ENCODE results near the gene PLCZ1. TPM values are rescaled to one million over a fixed set of nuclear protein-coding genes. Genes with fewer than 3 reads are reported as not detected.

Gene PLCZ1
- total RNA-seq, 2 donors from 2014 or later = not detected

- Histone ChIP-seq H3K27ac (ENCODE audit: low read depth, low read length) (no peak overlapping the region), H3K4me3 (ENCODE audit: low read length) (no peak overlapping the region), H3K9ac (ENCODE audit: extremely low read depth, low read length, poor library complexity, severe bottlenecking) (no peak overlapping the region), H3K4me1 (ENCODE audit: control insufficient read depth, insufficient read depth, low read length) (peaks cover 4% of the 10 kb centered on the region), H3K9me3 (ENCODE audit: control insufficient read depth, low read length) (peaks cover 8% of the 10 kb centered on the region), H3K36me3 (ENCODE audit: control insufficient read depth, insufficient read depth, low read length) (no peaks in the 10 kb centered on the region), H3K27me3 (ENCODE audit: control insufficient read depth, insufficient read depth, low read length, poor library complexity, severe bottlenecking) (no peaks in the 10 kb centered on the region)
- Mint-ChIP-seq H3K36me3 (ENCODE audit: low read depth) (no peaks in the 10 kb centered on the region), H3K27me3 (ENCODE audit: insufficient read depth) (no peaks in the 10 kb centered on the region), H3K27ac (no peak overlapping the region), H3K9me3 (peaks cover 3% of the 10 kb centered on the region), H3K4me3 (no peak overlapping the region), H3K4me1 (peaks cover 7% of the 10 kb centered on the region)
- DNase-seq = no peak
- no peak for TF ChIP-seq CTCF (conservative IDR thresholded peaks at IDR 0.05)
Observed at GRCh38 chr12:18676141-18676540, 61.7 kb downstream of the PLCZ1 start.

- Histone ChIP-seq H3K36me3 (ENCODE audit: control insufficient read depth, insufficient read depth, low read length) (no peaks in the 10 kb centered on the region), H3K9me3 (ENCODE audit: control insufficient read depth, low read length) (peaks cover 34% of the 10 kb centered on the region), H3K9ac (ENCODE audit: extremely low read depth, low read length, poor library complexity, severe bottlenecking) (no peak overlapping the region), H3K4me1 (ENCODE audit: control insufficient read depth, insufficient read depth, low read length) (peaks cover 3% of the 10 kb centered on the region), H3K27me3 (ENCODE audit: control insufficient read depth, insufficient read depth, low read length, poor library complexity, severe bottlenecking) (no peaks in the 10 kb centered on the region), H3K4me3 (ENCODE audit: low read length) (no peak overlapping the region), H3K27ac (ENCODE audit: low read depth, low read length) (no peak overlapping the region)
- H3K9me3 Mint-ChIP-seq = peaks cover 20% of the 10 kb centered on the region
- H3K4me1 Mint-ChIP-seq = peaks cover 52% of the 10 kb centered on the region
- H3K27me3 Mint-ChIP-seq (ENCODE audit: insufficient read depth) = no peaks in the 10 kb centered on the region
- H3K4me3 Mint-ChIP-seq = no peak overlapping the region
- no peak for DNase-seq
- H3K27ac Mint-ChIP-seq = peak overlapping the region; percentile 9
- no peak for TF ChIP-seq CTCF (conservative IDR thresholded peaks at IDR 0.05)
- H3K36me3 Mint-ChIP-seq (ENCODE audit: low read depth) = peaks cover 6% of the 10 kb centered on the region
Observed at GRCh38 chr12:18658829-18659228, 79.0 kb downstream of the PLCZ1 start.

- peaks cover 57% of the 10 kb centered on the region for H3K4me1 Mint-ChIP-seq
- H3K36me3 Mint-ChIP-seq (ENCODE audit: low read depth) = peaks cover 6% of the 10 kb centered on the region
- no peaks in the 10 kb centered on the region for H3K27me3 Mint-ChIP-seq (ENCODE audit: insufficient read depth)
- Histone ChIP-seq H3K27ac (ENCODE audit: low read depth, low read length) (no peak overlapping the region), H3K9me3 (ENCODE audit: control insufficient read depth, low read length) (peaks cover 34% of the 10 kb centered on the region), H3K4me3 (ENCODE audit: low read length) (peak overlapping the region; percentile 39), H3K36me3 (ENCODE audit: control insufficient read depth, insufficient read depth, low read length) (no peaks in the 10 kb centered on the region), H3K9ac (ENCODE audit: extremely low read depth, low read length, poor library complexity, severe bottlenecking) (no peak overlapping the region), H3K4me1 (ENCODE audit: control insufficient read depth, insufficient read depth, low read length) (peaks cover 3% of the 10 kb centered on the region), H3K27me3 (ENCODE audit: control insufficient read depth, insufficient read depth, low read length, poor library complexity, severe bottlenecking) (peaks cover 3% of the 10 kb centered on the region)
- TF ChIP-seq CTCF (conservative IDR thresholded peaks at IDR 0.05) = no peak
- no peak overlapping the region for H3K27ac Mint-ChIP-seq
- no peak for DNase-seq
- WGBS, 2 experiments (ENCODE audit: insufficient coverage in 1 of 2, insufficient read length in 1 of 2) = 66 to 75% methylated on average over 2 of the region's 2 CpGs
- H3K9me3 Mint-ChIP-seq = peaks cover 20% of the 10 kb centered on the region
- H3K4me3 Mint-ChIP-seq = no peak overlapping the region
Observed at GRCh38 chr12:18658179-18658578, 79.6 kb downstream of the PLCZ1 start.

Measured in endodermal cell (in vitro differentiated cells).